Measurements from ENCODE around the gene NMT1.

DNA sequence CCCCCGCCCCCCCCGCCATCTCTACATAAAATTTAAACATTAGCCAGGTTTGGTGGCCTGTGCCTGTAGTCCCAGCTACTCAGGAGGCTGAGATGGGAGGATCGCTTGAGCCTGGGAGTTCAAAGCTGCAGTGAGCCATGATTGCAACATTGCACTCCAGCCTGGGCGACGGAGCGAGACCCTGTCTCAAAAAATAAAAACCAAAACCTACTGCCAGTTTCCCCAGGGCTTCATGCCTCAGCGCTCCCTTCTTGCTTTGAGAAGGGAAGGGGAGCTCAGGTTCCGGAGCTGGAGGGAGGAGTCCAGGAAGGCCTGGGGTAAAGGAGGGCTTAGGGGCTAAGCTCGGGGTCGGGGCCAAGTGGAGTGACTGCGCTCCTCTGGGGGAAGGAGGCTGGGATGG is 50.7 kb downstream of the NMT1 start:
- TF ChIP-seq, protein P1, sequence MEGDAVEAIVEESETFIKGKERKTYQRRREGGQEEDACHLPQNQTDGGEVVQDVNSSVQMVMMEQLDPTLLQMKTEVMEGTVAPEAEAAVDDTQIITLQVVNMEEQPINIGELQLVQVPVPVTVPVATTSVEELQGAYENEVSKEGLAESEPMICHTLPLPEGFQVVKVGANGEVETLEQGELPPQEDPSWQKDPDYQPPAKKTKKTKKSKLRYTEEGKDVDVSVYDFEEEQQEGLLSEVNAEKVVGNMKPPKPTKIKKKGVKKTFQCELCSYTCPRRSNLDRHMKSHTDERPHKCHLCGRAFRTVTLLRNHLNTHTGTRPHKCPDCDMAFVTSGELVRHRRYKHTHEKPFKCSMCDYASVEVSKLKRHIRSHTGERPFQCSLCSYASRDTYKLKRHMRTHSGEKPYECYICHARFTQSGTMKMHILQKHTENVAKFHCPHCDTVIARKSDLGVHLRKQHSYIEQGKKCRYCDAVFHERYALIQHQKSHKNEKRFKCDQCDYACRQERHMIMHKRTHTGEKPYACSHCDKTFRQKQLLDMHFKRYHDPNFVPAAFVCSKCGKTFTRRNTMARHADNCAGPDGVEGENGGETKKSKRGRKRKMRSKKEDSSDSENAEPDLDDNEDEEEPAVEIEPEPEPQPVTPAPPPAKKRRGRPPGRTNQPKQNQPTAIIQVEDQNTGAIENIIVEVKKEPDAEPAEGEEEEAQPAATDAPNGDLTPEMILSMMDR (IDR thresholded peaks at IDR 0.05) = no peak
- no peak for TF ChIP-seq POLR2AphosphoS5 (IDR thresholded peaks at IDR 0.05)
- no peak for TF ChIP-seq POLR2A (IDR thresholded peaks at IDR 0.05; ENCODE audit: low read depth)

Data from esophagus muscularis mucosa (tissue), 3 donors.